Esophagus muscularis mucosa (tissue), 4 donors: ENCODE data around the gene MAPK14. TPM values are rescaled to one million over a fixed set of nuclear protein-coding genes. Genes with fewer than 3 reads are reported as not detected.

Source experiments
- DNase-seq: peaks from one replicate; pipeline ENCODE4 v3.0.0-alpha.2; 2017; ENCODE audit errors: extremely low spot score
- H3K27ac ChIP-seq, 4 donors: fragments of 200-600 bp; sonication (generic); replicated peaks in 1 of 4; 1 replicate in 3 of 4; 2 replicates in 1 of 4; pipeline ENCODE4 v1.5.1; 2016 to 2019; ENCODE audit warnings: mild to moderate bottlenecking in 1 of 4
- H3K27me3 ChIP-seq, 4 donors: fragments of 200-600 bp; sonication (generic); one replicate each; pipeline versions ENCODE4 v1.5.1 to v1.6.0; 2016 to 2019
- H3K36me3 ChIP-seq, 4 donors: fragments of 200-600 bp; sonication (generic); one replicate each; pipeline ENCODE4 v1.5.1; 2016 to 2019
- H3K4me1 ChIP-seq, 4 donors: fragments of 200-600 bp; sonication (generic); one replicate each; pipeline ENCODE4 v1.5.1; 2016 to 2019
- H3K4me3 ChIP-seq, 4 donors: fragments of 200-600 bp; sonication (generic); 1 replicate in 2 of 4; 2 replicates in 2 of 4; pipeline ENCODE4 v1.5.1; 2016 to 2019; ENCODE audit warnings: mild to moderate bottlenecking in 4 of 4, moderate library complexity in 1 of 4
- H3K9me3 ChIP-seq, 4 donors: fragments of 200-600 bp; sonication (generic); 1 replicate in 3 of 4; 2 replicates in 1 of 4; pipeline ENCODE4 v1.5.1; 2016 to 2019
- CTCF ChIP-seq, 3 experiments: fragments of 200-600 bp in 2 of 3; fragments of 450-650 bp in 1 of 3; sonication (generic) in 2 of 3; IDR thresholded peaks; one replicate each; pipeline ENCODE4 v1.5.1; 2017 to 2019; ENCODE audit warnings: antibody characterized with exemption in 3 of 3, mild to moderate bottlenecking in 2 of 3, moderate library complexity in 1 of 3
- EP300 ChIP-seq: sonication (generic); formaldehyde crosslinking; IDR thresholded peaks from one replicate; pipeline ENCODE4 v1.6.1; 2017; ENCODE audit warnings: antibody characterized with exemption
- POLR2A ChIP-seq: fragments of 450-650 bp; IDR thresholded peaks from one replicate; pipeline ENCODE4 v1.6.1; 2017; ENCODE audit warnings: antibody characterized with exemption, moderate library complexity, mild to moderate bottlenecking, low read depth
- POLR2AphosphoS5 ChIP-seq, 2 donors: sonication (generic); formaldehyde crosslinking; IDR thresholded peaks; one replicate each; pipeline ENCODE4 v1.6.1; 2017; ENCODE audit warnings: antibody characterized with exemption in 2 of 2
- WGBS: methylation state at CpG from one replicate; pipeline ENCODE4 v1.1.5; 2018; 5-methylcytosine and 5-hydroxymethylcytosine counted together
- intact Hi-C: fragments of 100-400 bp; cut with DNase I; formaldehyde crosslinking; loops from one replicate; pipeline ENCODE4 v1.15.1; 2023
- total RNA-seq, 4 donors: library from RNA; depleted of rRNA; stranded (reverse); fragments of >200 nt; gene quantifications; one replicate each; pipeline versions ENCODE4 v1.1.0 to v1.2.1, GENCODE V29; 2016

Gene MAPK14
- total RNA-seq, 4 donors from 2014 or later: 53.2 to 70.7 (median 66.9) TPM

GRCh38 chr6:36120018-36120417 is 92.4 kb downstream of the MAPK14 start:
- H3K27me3 ChIP-seq: no peaks in the 10 kb centered on the region
- no peak overlapping the region for H3K4me3 ChIP-seq
- H3K4me1 ChIP-seq: peaks cover 20 to 30% (median 27%) of the 10 kb centered on the region in 4 donors
- H3K27ac ChIP-seq: no peak overlapping the region
- TF ChIP-seq POLR2A: no peak
- TF ChIP-seq POLR2AphosphoS5 (IDR thresholded peaks at IDR 0.05): peak in 1 of 2 donors; percentile 8
- intact Hi-C loops: loop anchor here (10.0 kb wide), 1 partner anchor 235 kb away; no protein-coding TSS in a partner anchor
- DNase-seq: no peak
- peaks cover 0 to 25% (median 14%) of the 10 kb centered on the region in 4 donors for H3K36me3 ChIP-seq
- WGBS: 84% methylated on average over 6 of the region's 6 CpGs
- H3K9me3 ChIP-seq: no peaks in the 10 kb centered on the region

GRCh38 chr6:36120539-36120938 is 92.9 kb downstream of the MAPK14 start:
- Histone ChIP-seq H3K27me3 (no peaks in the 10 kb centered on the region), H3K36me3 (peaks cover 0 to 25% (median 14%) of the 10 kb centered on the region in 4 donors), H3K4me3 (no peak overlapping the region), H3K9me3 (no peaks in the 10 kb centered on the region), H3K4me1 (peaks cover 20 to 30% (median 27%) of the 10 kb centered on the region in 4 donors), H3K27ac (peak overlapping the region in 1 of 4 donors; percentile 30)
- 57% methylated on average over 10 of the region's 10 CpGs for WGBS
- peak; percentile 92 for DNase-seq
- TF ChIP-seq EP300 (no peak), CTCF (IDR thresholded peaks at IDR 0.05) (no peak), POLR2AphosphoS5 (IDR thresholded peaks at IDR 0.05) (no peak), POLR2A (no peak)
- intact Hi-C loops: loop anchor here (10.0 kb wide), 1 partner anchor 234 kb away; no protein-coding TSS in a partner anchor

- 39% methylated on average over 12 of the region's 13 CpGs for WGBS
- peaks cover 0 to 25% (median 13%) of the 10 kb centered on the region in 4 donors for H3K36me3 ChIP-seq
- no peaks in the 10 kb centered on the region for H3K9me3 ChIP-seq
- DNase-seq: no peak
- peak overlapping the region in 1 of 4 donors; percentile 30 for H3K27ac ChIP-seq
- intact Hi-C loops: loop anchor here (10.0 kb wide), 1 partner anchor 234 kb away; no protein-coding TSS in a partner anchor
- no peaks in the 10 kb centered on the region for H3K27me3 ChIP-seq
- H3K4me3 ChIP-seq: no peak overlapping the region
- TF ChIP-seq EP300: no peak
- TF ChIP-seq POLR2AphosphoS5 (IDR thresholded peaks at IDR 0.05): peak in 1 of 2 donors; percentile 5
- H3K4me1 ChIP-seq: peaks cover 20 to 30% (median 27%) of the 10 kb centered on the region in 4 donors
Observed at GRCh38 chr6:36120979-36121786, 93.6 kb downstream of the MAPK14 start.

GRCh38 chr6:36121787-36122494 is 94.3 kb downstream of the MAPK14 start:
- no peak for DNase-seq
- Histone ChIP-seq H3K36me3 (peaks cover 0 to 17% (median 6%) of the 10 kb centered on the region in 4 donors), H3K4me3 (no peak overlapping the region), H3K4me1 (peaks cover 20 to 30% (median 27%) of the 10 kb centered on the region in 4 donors), H3K9me3 (no peaks in the 10 kb centered on the region), H3K27me3 (peaks cover 0 to 6% (median 0%) of the 10 kb centered on the region in 4 donors), H3K27ac (no peak overlapping the region)
- 78% methylated on average over 3 of the region's 4 CpGs for WGBS
- TF ChIP-seq CTCF (IDR thresholded peaks at IDR 0.05): no peak
- TF ChIP-seq POLR2AphosphoS5 (IDR thresholded peaks at IDR 0.05): no peak
- no peak for TF ChIP-seq EP300
- no peak for TF ChIP-seq POLR2A
- intact Hi-C loops: loop anchor here (10.0 kb wide), 1 partner anchor 233 kb away; no protein-coding TSS in a partner anchor

GRCh38 chr6:36122495-36123269 is 95.1 kb downstream of the MAPK14 start:
- Histone ChIP-seq H3K4me3 (no peak overlapping the region), H3K4me1 (peaks cover 20 to 30% (median 28%) of the 10 kb centered on the region in 4 donors), H3K27me3 (peaks cover 0 to 14% (median 0%) of the 10 kb centered on the region in 4 donors), H3K9me3 (no peaks in the 10 kb centered on the region), H3K36me3 (peaks cover 0 to 10% (median 1%) of the 10 kb centered on the region in 4 donors), H3K27ac (no peak overlapping the region)
- intact Hi-C loops: loop anchor here (1.0 to 10.0 kb wide), 2 partner anchors 74 to 232 kb away; partner anchors contain the start of gene BRPF3
- no peak for TF ChIP-seq CTCF (IDR thresholded peaks at IDR 0.05)
- no peak for TF ChIP-seq POLR2A
- TF ChIP-seq EP300: no peak
- no peak for TF ChIP-seq POLR2AphosphoS5 (IDR thresholded peaks at IDR 0.05)
- WGBS: 76% methylated on average over 11 of the region's 11 CpGs
- DNase-seq: no peak
